Keratinocyte (primary cell): ENCODE data around the gene PPL. TPM values are rescaled to one million over a fixed set of nuclear protein-coding genes. Genes with fewer than 3 reads are reported as not detected.

Experiments used
- DNase-seq: peaks from one replicate; pipeline ENCODE4 v3.0.0-alpha.2; 2011; ENCODE audit warnings: low read depth, missing footprints, low spot score
- FAIRE-seq: peaks from 2 replicates; lab custom pipeline; 2011; peaks lifted over from hg19 to GRCh38; lab: Jason Lieb, UNC
- H2AFZ ChIP-seq: 2 replicates; pipeline ENCODE4 v1.6.0; 2012; ENCODE audit warnings: low read length, control low read depth, inconsistent platforms; ENCODE audit not compliant: control insufficient read depth
- H3K27ac ChIP-seq: 2 replicates; pipeline ENCODE4 v1.5.1; 2011; ENCODE audit warnings: low read length; ENCODE audit not compliant: control insufficient read depth, insufficient read depth
- H3K27me3 ChIP-seq: 3 replicates; pipeline ENCODE4 v1.6.0; 2011; ENCODE audit warnings: low read length; ENCODE audit not compliant: control insufficient read depth, insufficient read depth; ENCODE audit errors: extremely low read depth
- H3K36me3 ChIP-seq, 2 experiments: 2 replicates in 1 of 2; 3 replicates in 1 of 2; pipeline ENCODE4 v1.5.1; 2011; ENCODE audit warnings: low read length in 2 of 2, mild to moderate bottlenecking in 1 of 2; ENCODE audit not compliant: control insufficient read depth in 2 of 2, insufficient read depth in 2 of 2; ENCODE audit errors: extremely low read depth in 1 of 2
- H3K4me1 ChIP-seq: 3 replicates; pipeline ENCODE4 v1.5.1; 2011; ENCODE audit warnings: low read length; ENCODE audit not compliant: control insufficient read depth, insufficient read depth; ENCODE audit errors: extremely low read depth
- H3K4me2 ChIP-seq: 3 replicates; pipeline ENCODE4 v1.6.0; 2011; ENCODE audit warnings: low read depth, low read length; ENCODE audit not compliant: control insufficient read depth, insufficient read depth; ENCODE audit errors: extremely low read depth
- H3K4me3 ChIP-seq, 3 experiments: fragments of 200-600 bp in 1 of 3; sonication (generic) in 1 of 3; 2 replicates in 2 of 3; 3 replicates in 1 of 3; pipeline ENCODE4 v1.5.1; 2011 to 2016; ENCODE audit warnings: low read length in 3 of 3, mild to moderate bottlenecking in 3 of 3, control low read depth in 2 of 3, inconsistent platforms in 1 of 3, low read depth in 1 of 3, mixed read lengths in 1 of 3, mixed run types in 1 of 3, moderate library complexity in 1 of 3; ENCODE audit not compliant: control insufficient read depth in 2 of 3, insufficient read depth in 2 of 3; ENCODE audit errors: extremely low read depth in 1 of 3
- H3K79me2 ChIP-seq: 2 replicates; pipeline ENCODE4 v1.6.0; 2012; ENCODE audit warnings: low read length; ENCODE audit not compliant: control insufficient read depth, insufficient read depth
- H3K9ac ChIP-seq: 3 replicates; pipeline ENCODE4 v1.6.0; 2011; ENCODE audit warnings: low read length; ENCODE audit not compliant: control insufficient read depth, insufficient read depth; ENCODE audit errors: extremely low read depth
- H3K9me1 ChIP-seq: 3 replicates; pipeline ENCODE4 v1.6.0; 2011; ENCODE audit warnings: low read length; ENCODE audit not compliant: control insufficient read depth, insufficient read depth; ENCODE audit errors: extremely low read depth
- H3K9me3 ChIP-seq: 2 replicates; pipeline ENCODE4 v1.5.1; 2012; ENCODE audit warnings: low read depth, low read length; ENCODE audit not compliant: control insufficient read depth
- H4K20me1 ChIP-seq: 3 replicates; pipeline ENCODE4 v1.6.0; 2011; ENCODE audit warnings: low read length; ENCODE audit not compliant: control insufficient read depth, insufficient read depth; ENCODE audit errors: extremely low read depth
- EZH2 ChIP-seq: IDR thresholded peaks from one replicate; pipeline ENCODE4 v1.6.1; 2012; ENCODE audit warnings: inconsistent platforms, mild to moderate bottlenecking, low read length, moderate library complexity
- dilution Hi-C: fragments of 300-500 bp; cut with MboI; formaldehyde crosslinking; loops from one replicate; pipeline ENCODE4 v1.7.0; 2020; ENCODE audit warnings: low sequenced_read_pairs; ENCODE audit not compliant: extremely low pct_ligation_motif_present
- polyA plus RNA-seq, 5 experiments: library from polyadenylated mRNA; depleted of rRNA in 3 of 5; stranded (reverse) in 3 of 5; stranded (forward) in 1 of 5; unstranded in 1 of 5; fragments of >200 nt; gene quantifications; 1 replicate in 1 of 5; 2 replicates in 3 of 5; 3 replicates in 1 of 5; pipeline versions ENCODE4 v1.2.1 to v1.2.3, GENCODE V29; 2011 to 2012; ENCODE audit warnings: missing spikeins in 2 of 5, low read depth in 1 of 5, low replicate concordance in 1 of 5
- TF ChIP-seq, protein P1 (sequence below), 3 experiments: IDR thresholded peaks in 1 of 3; conservative IDR thresholded peaks in 1 of 3; optimal IDR thresholded peaks in 1 of 3; 2 replicates in 2 of 3; 3 replicates in 1 of 3; pipeline versions ENCODE3 to v1.5.1; 2011; ENCODE audit warnings: low read length in 3 of 3, mild to moderate bottlenecking in 3 of 3, moderate library complexity in 2 of 3, control low read depth in 1 of 3, inconsistent platforms in 1 of 3; ENCODE audit not compliant: insufficient read depth in 2 of 3; ENCODE audit errors: extremely low read depth in 1 of 3

PPL gene
- polyA plus RNA-seq, 1 donor (not counting 4 experiments of a cell fraction or from before 2014, with no cell fraction given), result 26.6 TPM

- Histone ChIP-seq H2AFZ (no peak overlapping the region), H3K9me1 (no peaks in the 10 kb centered on the region), H3K4me1 (no peaks in the 10 kb centered on the region), H3K36me3 (peaks cover 32 to 43% of the 10 kb centered on the region in 2 experiments), H3K4me3 (no peak overlapping the region), H3K9me3 (no peaks in the 10 kb centered on the region), H4K20me1 (no peaks in the 10 kb centered on the region), H3K79me2 (peaks cover 15% of the 10 kb centered on the region), H3K27ac (no peak overlapping the region), H3K9ac (no peak overlapping the region), H3K27me3 (no peaks in the 10 kb centered on the region), H3K4me2 (no peak overlapping the region)
- dilution Hi-C loops, result no loop called here
- FAIRE-seq (no peak), DNase-seq (no peak)
- TF ChIP-seq, protein P1, sequence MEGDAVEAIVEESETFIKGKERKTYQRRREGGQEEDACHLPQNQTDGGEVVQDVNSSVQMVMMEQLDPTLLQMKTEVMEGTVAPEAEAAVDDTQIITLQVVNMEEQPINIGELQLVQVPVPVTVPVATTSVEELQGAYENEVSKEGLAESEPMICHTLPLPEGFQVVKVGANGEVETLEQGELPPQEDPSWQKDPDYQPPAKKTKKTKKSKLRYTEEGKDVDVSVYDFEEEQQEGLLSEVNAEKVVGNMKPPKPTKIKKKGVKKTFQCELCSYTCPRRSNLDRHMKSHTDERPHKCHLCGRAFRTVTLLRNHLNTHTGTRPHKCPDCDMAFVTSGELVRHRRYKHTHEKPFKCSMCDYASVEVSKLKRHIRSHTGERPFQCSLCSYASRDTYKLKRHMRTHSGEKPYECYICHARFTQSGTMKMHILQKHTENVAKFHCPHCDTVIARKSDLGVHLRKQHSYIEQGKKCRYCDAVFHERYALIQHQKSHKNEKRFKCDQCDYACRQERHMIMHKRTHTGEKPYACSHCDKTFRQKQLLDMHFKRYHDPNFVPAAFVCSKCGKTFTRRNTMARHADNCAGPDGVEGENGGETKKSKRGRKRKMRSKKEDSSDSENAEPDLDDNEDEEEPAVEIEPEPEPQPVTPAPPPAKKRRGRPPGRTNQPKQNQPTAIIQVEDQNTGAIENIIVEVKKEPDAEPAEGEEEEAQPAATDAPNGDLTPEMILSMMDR (optimal IDR thresholded peaks at IDR 0.05 in 1 of 3, IDR thresholded peaks at IDR 0.05 in 1 of 3, conservative IDR thresholded peaks at IDR 0.05 in 1 of 3; ENCODE audit: extremely low read depth in 1 of 3, insufficient read depth in 2 of 3, low read length in 3 of 3), result no peak
- TF ChIP-seq EZH2, result no peak
These were observed 103.4 kb downstream of the PPL start for GRCh38 chr16:4833584-4833983.

DNA sequence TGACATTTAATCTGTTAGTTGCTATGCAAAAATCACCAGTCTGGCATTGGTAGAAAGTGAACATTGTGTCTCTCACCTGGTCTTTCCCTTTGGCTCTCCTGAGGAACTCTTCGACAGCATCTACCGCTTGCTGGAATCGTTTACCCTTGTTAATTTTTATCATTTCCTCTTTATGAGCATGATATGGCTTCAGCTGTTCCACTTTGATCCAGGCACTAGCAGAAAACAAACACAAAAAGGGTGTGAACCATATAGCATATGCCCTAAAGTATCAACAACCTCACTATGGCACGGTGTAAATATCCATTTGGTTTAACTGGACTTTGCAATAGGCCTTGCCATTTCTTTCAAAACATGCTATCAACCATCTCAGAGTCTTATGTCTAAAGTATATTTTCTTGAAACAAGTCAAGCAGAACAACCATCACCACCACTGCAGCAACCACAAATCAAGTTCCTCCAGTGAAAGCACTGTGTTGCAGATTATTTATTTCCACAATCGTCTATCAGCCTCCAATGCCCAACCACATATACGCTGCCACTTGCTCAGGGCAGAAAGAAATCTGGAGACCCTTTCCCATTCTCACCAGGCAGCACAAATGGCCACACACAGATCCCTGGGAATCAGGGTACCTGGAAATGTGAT is 104.1 kb downstream of the PPL start:
- FAIRE-seq (no peak), DNase-seq (no peak)
- Histone ChIP-seq H4K20me1 (no peaks in the 10 kb centered on the region), H2AFZ (no peak overlapping the region), H3K9ac (no peak overlapping the region), H3K27me3 (no peaks in the 10 kb centered on the region), H3K36me3 (peaks cover 32 to 43% of the 10 kb centered on the region in 2 experiments), H3K4me3 (no peak overlapping the region), H3K9me1 (no peaks in the 10 kb centered on the region), H3K27ac (no peak overlapping the region), H3K9me3 (no peaks in the 10 kb centered on the region), H3K79me2 (peaks cover 15% of the 10 kb centered on the region), H3K4me1 (no peaks in the 10 kb centered on the region), H3K4me2 (no peak overlapping the region)
- TF ChIP-seq, protein P1 (optimal IDR thresholded peaks at IDR 0.05 in 1 of 3, IDR thresholded peaks at IDR 0.05 in 1 of 3, conservative IDR thresholded peaks at IDR 0.05 in 1 of 3; ENCODE audit: extremely low read depth in 1 of 3, insufficient read depth in 2 of 3, low read length in 3 of 3), result no peak
- TF ChIP-seq EZH2, result no peak
- dilution Hi-C loops, result no loop called here

Other genes starting within 250 kb of the PPL start
- gene NUDT16L1, start 243.6 kb downstream of the PPL start, polyA plus RNA-seq, result 23.0 to 28.8 TPM (median 24.2 TPM) in 3 replicates
- 9.7 to 14.7 TPM (median 11.7 TPM) in 3 replicates for gene ANKS3, start 202.9 kb downstream of the PPL start, polyA plus RNA-seq
- gene DNAAF8, start 202.6 kb downstream of the PPL start, polyA plus RNA-seq, result 0.26 to 0.57 TPM (median 0.33 TPM) in 3 replicates
- 3.3 to 5.2 TPM (median 3.5 TPM) in 3 replicates for gene ZNF500, start 170.0 kb downstream of the PPL start, polyA plus RNA-seq
- gene SEPTIN12, start 148.8 kb downstream of the PPL start, polyA plus RNA-seq, result not detected in 3 replicates
- 8.4 to 20.2 TPM (median 10.6 TPM) in 3 replicates for gene SMIM22, start 141.8 kb downstream of the PPL start, polyA plus RNA-seq
- 17.3 to 33.2 TPM (median 20.5 TPM) in 3 replicates for gene ROGDI, start 134.5 kb downstream of the PPL start, polyA plus RNA-seq
- gene GLYR1, start 89.9 kb downstream of the PPL start, polyA plus RNA-seq, result 38.7 to 42.6 TPM (median 39.8 TPM) in 3 replicates
- 9.5 to 19.6 TPM (median 11.5 TPM) in 3 replicates for gene UBN1, start 89.7 kb downstream of the PPL start, polyA plus RNA-seq
- gene SEC14L5, start 21.2 kb upstream of the PPL start, polyA plus RNA-seq, result 0.04 to 0.08 TPM in 2 of 3 replicates, not detected in the other
- 5.0 to 7.3 TPM (median 7.2 TPM) in 3 replicates for gene NAGPA, start 96.8 kb upstream of the PPL start, polyA plus RNA-seq
- not detected in 3 replicates for gene C16orf89, start 128.8 kb upstream of the PPL start, polyA plus RNA-seq
- gene ALG1, start 134.7 kb upstream of the PPL start, polyA plus RNA-seq, result 25.8 to 30.1 TPM (median 26.6 TPM) in 3 replicates
- 7.6 to 10.2 TPM (median 8.1 TPM) in 3 replicates for gene EEF2KMT, start 160.6 kb upstream of the PPL start, polyA plus RNA-seq